Testis (tissue), 2 donors: ENCODE measurements around the gene LENG8.

Experiments used
- POLR2A ChIP-seq: fragments of 450-650 bp; IDR thresholded peaks from one replicate; pipeline ENCODE4 v1.6.1; 2017; ENCODE audit warnings: antibody characterized with exemption, mild to moderate bottlenecking, moderate library complexity
- TF ChIP-seq, protein P1 (sequence below), 3 experiments: fragments of 450-650 bp in 2 of 3; fragments of 200-600 bp in 1 of 3; sonication (generic) in 1 of 3; IDR thresholded peaks; one replicate each; pipeline ENCODE4 v1.5.1; 2016 to 2019; ENCODE audit warnings: antibody characterized with exemption in 3 of 3, mild to moderate bottlenecking in 2 of 3, moderate library complexity in 1 of 3

GRCh38 chr19:54493967-54494585 lies 45.1 kb downstream of the LENG8 start:
- TF ChIP-seq, protein P1, sequence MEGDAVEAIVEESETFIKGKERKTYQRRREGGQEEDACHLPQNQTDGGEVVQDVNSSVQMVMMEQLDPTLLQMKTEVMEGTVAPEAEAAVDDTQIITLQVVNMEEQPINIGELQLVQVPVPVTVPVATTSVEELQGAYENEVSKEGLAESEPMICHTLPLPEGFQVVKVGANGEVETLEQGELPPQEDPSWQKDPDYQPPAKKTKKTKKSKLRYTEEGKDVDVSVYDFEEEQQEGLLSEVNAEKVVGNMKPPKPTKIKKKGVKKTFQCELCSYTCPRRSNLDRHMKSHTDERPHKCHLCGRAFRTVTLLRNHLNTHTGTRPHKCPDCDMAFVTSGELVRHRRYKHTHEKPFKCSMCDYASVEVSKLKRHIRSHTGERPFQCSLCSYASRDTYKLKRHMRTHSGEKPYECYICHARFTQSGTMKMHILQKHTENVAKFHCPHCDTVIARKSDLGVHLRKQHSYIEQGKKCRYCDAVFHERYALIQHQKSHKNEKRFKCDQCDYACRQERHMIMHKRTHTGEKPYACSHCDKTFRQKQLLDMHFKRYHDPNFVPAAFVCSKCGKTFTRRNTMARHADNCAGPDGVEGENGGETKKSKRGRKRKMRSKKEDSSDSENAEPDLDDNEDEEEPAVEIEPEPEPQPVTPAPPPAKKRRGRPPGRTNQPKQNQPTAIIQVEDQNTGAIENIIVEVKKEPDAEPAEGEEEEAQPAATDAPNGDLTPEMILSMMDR (IDR thresholded peaks at IDR 0.05) = no peak
- TF ChIP-seq POLR2A = no peak
